ENCODE data around the gene C9.
"Not testable (repeated sequence)": the region's sequence is repeated elsewhere in the genome, so short reads cannot be mapped to it uniquely, and the experiment has no call there.

The C9 gene

DNA sequence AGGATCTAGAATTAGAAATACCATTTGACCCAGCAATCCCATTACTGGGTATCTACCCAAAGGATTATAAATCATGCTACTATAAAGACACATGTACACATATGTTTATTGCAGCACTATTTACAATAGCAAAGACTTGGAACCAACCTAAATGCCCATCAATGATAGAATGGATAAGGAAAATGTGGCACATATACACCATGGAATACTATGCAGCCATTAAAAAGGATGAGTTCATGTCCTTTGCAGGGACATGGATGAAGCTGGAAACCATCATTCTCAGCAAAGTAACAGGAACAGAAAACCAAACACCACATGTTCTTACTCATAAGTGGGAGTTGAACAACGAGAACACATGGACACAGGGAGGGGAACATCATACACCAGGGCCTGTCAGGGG is 129.8 kb downstream of the C9 start:
- H3K9me3 ChIP-seq (ENCODE audit: control insufficient read depth in 5 of 5, low read length in 5 of 5); H3K36me3 ChIP-seq (ENCODE audit: control insufficient read depth in 5 of 5, insufficient read depth in 5 of 5, low read length in 5 of 5); H3K27me3 ChIP-seq (ENCODE audit: control insufficient read depth in 5 of 5, insufficient read depth in 4 of 5, low read length in 5 of 5); H3K27ac ChIP-seq (ENCODE audit: low read depth, low read length); H3K9ac ChIP-seq (ENCODE audit: low read length in 5 of 5); H3K4me1 ChIP-seq (ENCODE audit: control insufficient read depth in 5 of 5, insufficient read depth in 5 of 5, low read length in 5 of 5); H3K4me3 ChIP-seq (ENCODE audit: low read depth in 1 of 5, low read length in 5 of 5): not testable (repeated sequence)
